Measurements from ENCODE around the gene PRR19.
"Not testable (repeated sequence)": the region's sequence is repeated elsewhere in the genome, so short reads cannot be mapped to it uniquely, and the experiment has no call there.

The PRR19 gene

DNA sequence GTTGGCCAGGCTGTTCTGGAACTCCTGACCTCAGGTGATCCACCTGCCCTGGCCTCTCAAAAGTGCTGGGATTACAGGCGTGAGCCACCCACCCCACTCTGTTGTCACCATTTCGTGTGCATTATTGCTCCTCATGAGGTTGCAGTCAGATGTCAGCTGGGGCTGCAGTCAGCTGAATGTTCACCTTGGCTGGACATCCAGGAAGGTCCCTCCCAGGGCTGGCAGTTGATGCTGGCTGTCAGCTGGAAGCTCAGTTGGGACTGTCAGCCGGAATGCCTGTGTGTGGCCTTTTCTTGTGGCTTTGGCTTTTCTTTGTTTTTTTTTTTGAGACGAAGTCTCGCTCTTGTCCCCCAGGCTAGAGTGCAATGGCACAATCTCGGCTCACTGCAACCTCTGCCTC, 30.1 kb downstream of the PRR19 start:
- no peak overlapping the region for H3K9ac ChIP-seq (ENCODE audit: low read length in 5 of 5)
- peaks cover 0 to 14% (median 11%) of the 10 kb centered on the region in 5 donors for H3K4me1 ChIP-seq (ENCODE audit: control insufficient read depth in 5 of 5, insufficient read depth in 5 of 5, low read length in 5 of 5)
- H3K4me3 ChIP-seq (ENCODE audit: low read depth in 1 of 5, low read length in 5 of 5): no peak overlapping the region
- H3K27ac ChIP-seq (ENCODE audit: low read depth, low read length): no peak overlapping the region
- H3K9me3 ChIP-seq (ENCODE audit: control insufficient read depth in 5 of 5, low read length in 5 of 5): no peaks in the 10 kb centered on the region
- H3K36me3 ChIP-seq (ENCODE audit: control insufficient read depth in 5 of 5, insufficient read depth in 5 of 5, low read length in 5 of 5): peaks cover 0 to 40% (median 20%) of the 10 kb centered on the region in 5 donors
- no peaks in the 10 kb centered on the region for H3K27me3 ChIP-seq (ENCODE audit: control insufficient read depth in 5 of 5, insufficient read depth in 4 of 5, low read length in 5 of 5)

DNA sequence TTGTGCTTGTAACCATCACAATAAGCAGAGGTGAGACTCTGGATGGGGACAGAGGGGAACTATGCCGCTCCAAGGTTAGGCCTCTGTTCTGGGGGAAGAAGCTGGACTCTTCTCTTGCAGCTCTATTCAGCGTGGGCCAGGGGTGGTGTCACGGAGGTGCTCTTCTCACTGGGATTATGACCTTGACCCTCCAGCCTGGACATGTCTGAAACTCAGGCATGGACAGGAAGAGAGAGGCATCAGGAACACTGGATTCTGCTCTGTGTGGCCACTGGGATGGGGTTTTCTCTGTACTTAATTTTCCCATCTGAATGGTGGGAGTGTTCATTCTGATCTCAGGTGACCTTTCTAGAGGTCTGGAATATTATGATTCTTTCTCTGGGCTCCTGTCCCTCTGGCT, 31.1 kb downstream of the PRR19 start:
- H3K36me3 ChIP-seq (ENCODE audit: control insufficient read depth in 5 of 5, insufficient read depth in 5 of 5, low read length in 5 of 5): peaks cover 0 to 45% (median 22%) of the 10 kb centered on the region in 5 donors
- H3K9ac ChIP-seq (ENCODE audit: low read length in 5 of 5): no peak overlapping the region
- H3K4me3 ChIP-seq (ENCODE audit: low read depth in 1 of 5, low read length in 5 of 5): no peak overlapping the region
- no peaks in the 10 kb centered on the region for H3K9me3 ChIP-seq (ENCODE audit: control insufficient read depth in 5 of 5, low read length in 5 of 5)
- H3K27ac ChIP-seq (ENCODE audit: low read depth, low read length): no peak overlapping the region
- no peaks in the 10 kb centered on the region for H3K27me3 ChIP-seq (ENCODE audit: control insufficient read depth in 5 of 5, insufficient read depth in 4 of 5, low read length in 5 of 5)
- peaks cover 0 to 11% (median 7%) of the 10 kb centered on the region in 5 donors for H3K4me1 ChIP-seq (ENCODE audit: control insufficient read depth in 5 of 5, insufficient read depth in 5 of 5, low read length in 5 of 5)

DNA sequence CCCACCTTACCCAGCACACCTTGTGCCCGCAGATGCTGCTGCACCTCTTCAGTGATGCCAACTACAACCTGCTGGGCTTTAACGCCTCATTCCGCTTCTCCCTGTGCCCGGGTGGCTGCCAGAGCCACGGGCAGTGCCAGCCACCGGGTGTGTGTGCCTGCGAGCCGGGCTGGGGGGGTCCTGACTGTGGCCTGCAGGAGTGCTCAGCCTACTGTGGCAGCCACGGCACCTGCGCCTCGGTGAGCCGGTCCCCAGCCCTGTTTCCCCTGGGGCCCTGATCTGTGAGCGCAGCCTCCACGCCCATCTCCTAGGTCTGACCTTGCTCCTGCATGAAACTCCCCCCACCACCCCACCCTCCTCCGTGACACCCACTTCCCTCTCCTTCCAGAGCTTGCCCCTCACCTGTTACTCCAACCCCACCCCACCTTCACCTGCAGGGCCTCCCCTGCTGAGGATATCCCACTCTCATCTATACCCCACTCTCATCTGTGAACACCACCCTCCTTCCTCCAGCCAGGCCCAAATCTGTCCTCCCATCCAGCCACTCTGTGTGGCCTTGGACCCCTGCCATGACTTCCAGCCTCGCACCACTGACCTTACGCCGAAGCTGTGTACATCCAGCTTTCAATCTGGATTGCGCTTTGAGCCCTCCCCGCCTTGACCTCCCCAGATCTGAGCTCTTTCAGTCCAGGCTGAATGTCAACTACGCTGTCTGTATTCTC, 32.2 kb downstream of the PRR19 start:
- H3K9me3 ChIP-seq (ENCODE audit: control insufficient read depth in 5 of 5, low read length in 5 of 5): no peaks in the 10 kb centered on the region
- no peak overlapping the region for H3K27ac ChIP-seq (ENCODE audit: low read depth, low read length)
- no peak overlapping the region for H3K9ac ChIP-seq (ENCODE audit: low read length in 5 of 5)
- H3K4me1 ChIP-seq (ENCODE audit: control insufficient read depth in 5 of 5, insufficient read depth in 5 of 5, low read length in 5 of 5): peaks cover 0 to 11% (median 7%) of the 10 kb centered on the region in 5 donors
- H3K27me3 ChIP-seq (ENCODE audit: control insufficient read depth in 5 of 5, insufficient read depth in 4 of 5, low read length in 5 of 5): no peaks in the 10 kb centered on the region
- no peak overlapping the region for H3K4me3 ChIP-seq (ENCODE audit: low read depth in 1 of 5, low read length in 5 of 5)
- peaks cover 0 to 51% (median 25%) of the 10 kb centered on the region in 5 donors for H3K36me3 ChIP-seq (ENCODE audit: control insufficient read depth in 5 of 5, insufficient read depth in 5 of 5, low read length in 5 of 5)

DNA sequence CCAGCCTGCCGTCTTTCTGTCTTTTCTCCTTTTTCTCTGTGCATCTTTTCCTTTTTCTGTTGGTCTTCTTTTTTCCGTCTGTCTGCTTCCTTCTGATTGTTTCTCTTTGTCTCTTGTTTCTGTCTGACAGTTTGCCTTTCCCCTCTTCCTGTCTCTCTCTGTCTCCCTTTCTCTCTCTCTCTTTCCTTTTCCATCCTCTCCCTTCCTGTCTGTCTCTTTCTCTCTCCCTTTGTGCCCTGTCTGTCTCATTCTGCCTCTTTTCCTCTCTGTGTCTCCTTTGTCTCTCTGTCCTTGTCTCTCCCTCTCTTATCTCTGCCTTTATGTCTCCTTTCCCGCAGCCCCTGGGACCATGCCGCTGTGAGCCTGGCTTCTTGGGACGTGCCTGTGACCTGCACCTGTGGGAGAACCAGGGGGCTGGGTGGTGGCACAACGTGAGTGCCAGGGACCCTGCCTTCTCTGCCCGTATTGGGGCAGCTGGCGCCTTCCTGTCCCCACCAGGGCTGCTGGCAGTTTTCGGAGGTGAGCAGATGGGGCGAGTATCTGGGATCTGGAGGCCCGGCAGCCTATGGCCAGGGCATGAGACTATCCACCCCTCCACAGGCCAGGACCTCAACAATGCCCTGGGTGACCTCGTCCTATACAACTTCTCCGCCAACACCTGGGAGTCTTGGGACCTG, 32.9 kb downstream of the PRR19 start:
- H3K9ac ChIP-seq (ENCODE audit: low read length in 5 of 5): no peak overlapping the region
- H3K4me1 ChIP-seq (ENCODE audit: control insufficient read depth in 5 of 5, insufficient read depth in 5 of 5, low read length in 5 of 5): peaks cover 0 to 11% (median 7%) of the 10 kb centered on the region in 5 donors
- H3K9me3 ChIP-seq (ENCODE audit: control insufficient read depth in 5 of 5, low read length in 5 of 5): no peaks in the 10 kb centered on the region
- H3K4me3 ChIP-seq (ENCODE audit: low read depth in 1 of 5, low read length in 5 of 5): no peak overlapping the region
- H3K27ac ChIP-seq (ENCODE audit: low read depth, low read length): no peak overlapping the region
- peaks cover 0 to 51% (median 25%) of the 10 kb centered on the region in 5 donors for H3K36me3 ChIP-seq (ENCODE audit: control insufficient read depth in 5 of 5, insufficient read depth in 5 of 5, low read length in 5 of 5)
- H3K27me3 ChIP-seq (ENCODE audit: control insufficient read depth in 5 of 5, insufficient read depth in 4 of 5, low read length in 5 of 5): no peaks in the 10 kb centered on the region

DNA sequence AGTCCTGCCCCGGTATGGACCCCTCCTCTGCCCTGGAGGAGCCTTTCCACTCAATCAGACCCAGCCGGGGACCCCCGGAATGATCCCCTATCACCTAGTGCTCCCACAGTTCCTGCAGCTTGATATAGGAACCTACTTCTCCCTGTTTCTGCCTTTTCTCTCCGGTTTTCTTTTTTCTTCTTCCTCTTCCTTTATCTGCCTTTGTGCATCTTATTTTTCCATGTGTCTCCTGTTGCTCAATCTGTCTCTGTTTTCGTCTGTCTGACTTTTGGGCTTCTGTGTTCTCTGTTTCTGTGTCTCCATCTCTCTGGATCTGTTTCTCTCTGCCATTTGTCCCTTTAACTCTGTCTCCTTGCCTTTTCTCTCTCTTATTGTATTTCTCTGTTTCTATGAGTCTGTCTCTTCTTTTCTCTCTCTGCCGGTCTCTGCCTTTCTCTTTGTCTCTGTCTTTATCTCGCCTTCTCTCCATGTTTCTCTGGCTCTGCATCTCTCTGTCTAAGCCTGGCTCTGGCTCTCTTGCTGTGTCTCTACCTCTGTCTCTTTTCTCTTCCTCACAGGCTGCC, 33.5 kb downstream of the PRR19 start:
- Histone ChIP-seq H3K27ac (ENCODE audit: low read depth, low read length) (no peak overlapping the region), H3K9me3 (ENCODE audit: control insufficient read depth in 5 of 5, low read length in 5 of 5) (no peaks in the 10 kb centered on the region), H3K9ac (ENCODE audit: low read length in 5 of 5) (no peak overlapping the region), H3K36me3 (ENCODE audit: control insufficient read depth in 5 of 5, insufficient read depth in 5 of 5, low read length in 5 of 5) (peaks cover 0 to 51% (median 25%) of the 10 kb centered on the region in 5 donors), H3K4me1 (ENCODE audit: control insufficient read depth in 5 of 5, insufficient read depth in 5 of 5, low read length in 5 of 5) (peaks cover 0 to 6% (median 4%) of the 10 kb centered on the region in 5 donors), H3K4me3 (ENCODE audit: low read depth in 1 of 5, low read length in 5 of 5) (no peak overlapping the region), H3K27me3 (ENCODE audit: control insufficient read depth in 5 of 5, insufficient read depth in 4 of 5, low read length in 5 of 5) (no peaks in the 10 kb centered on the region)

DNA sequence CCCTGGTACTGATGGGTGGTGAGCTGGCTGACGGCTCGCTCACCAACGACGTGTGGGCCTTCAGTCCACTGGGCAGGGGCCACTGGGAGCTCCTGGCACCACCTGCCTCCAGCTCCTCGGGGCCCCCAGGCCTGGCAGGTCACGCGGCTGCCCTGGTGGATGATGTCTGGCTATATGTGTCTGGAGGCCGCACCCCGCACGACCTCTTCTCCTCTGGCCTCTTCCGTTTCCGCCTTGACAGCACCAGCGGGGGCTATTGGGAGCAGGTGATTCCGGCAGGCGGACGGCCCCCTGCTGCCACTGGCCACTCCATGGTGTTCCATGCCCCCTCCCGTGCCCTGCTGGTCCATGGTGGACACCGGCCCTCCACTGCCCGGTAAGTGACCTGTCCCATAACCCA, 34.0 kb downstream of the PRR19 start:
- Histone ChIP-seq H3K9me3 (ENCODE audit: control insufficient read depth in 5 of 5, low read length in 5 of 5) (no peaks in the 10 kb centered on the region), H3K9ac (ENCODE audit: low read length in 5 of 5) (no peak overlapping the region), H3K27me3 (ENCODE audit: control insufficient read depth in 5 of 5, insufficient read depth in 4 of 5, low read length in 5 of 5) (no peaks in the 10 kb centered on the region), H3K4me3 (ENCODE audit: low read depth in 1 of 5, low read length in 5 of 5) (no peak overlapping the region), H3K36me3 (ENCODE audit: control insufficient read depth in 5 of 5, insufficient read depth in 5 of 5, low read length in 5 of 5) (peaks cover 0 to 51% (median 25%) of the 10 kb centered on the region in 5 donors), H3K27ac (ENCODE audit: low read depth, low read length) (no peak overlapping the region), H3K4me1 (ENCODE audit: control insufficient read depth in 5 of 5, insufficient read depth in 5 of 5, low read length in 5 of 5) (peaks cover 0 to under 1% (median 0%) of the 10 kb centered on the region in 5 donors)

DNA sequence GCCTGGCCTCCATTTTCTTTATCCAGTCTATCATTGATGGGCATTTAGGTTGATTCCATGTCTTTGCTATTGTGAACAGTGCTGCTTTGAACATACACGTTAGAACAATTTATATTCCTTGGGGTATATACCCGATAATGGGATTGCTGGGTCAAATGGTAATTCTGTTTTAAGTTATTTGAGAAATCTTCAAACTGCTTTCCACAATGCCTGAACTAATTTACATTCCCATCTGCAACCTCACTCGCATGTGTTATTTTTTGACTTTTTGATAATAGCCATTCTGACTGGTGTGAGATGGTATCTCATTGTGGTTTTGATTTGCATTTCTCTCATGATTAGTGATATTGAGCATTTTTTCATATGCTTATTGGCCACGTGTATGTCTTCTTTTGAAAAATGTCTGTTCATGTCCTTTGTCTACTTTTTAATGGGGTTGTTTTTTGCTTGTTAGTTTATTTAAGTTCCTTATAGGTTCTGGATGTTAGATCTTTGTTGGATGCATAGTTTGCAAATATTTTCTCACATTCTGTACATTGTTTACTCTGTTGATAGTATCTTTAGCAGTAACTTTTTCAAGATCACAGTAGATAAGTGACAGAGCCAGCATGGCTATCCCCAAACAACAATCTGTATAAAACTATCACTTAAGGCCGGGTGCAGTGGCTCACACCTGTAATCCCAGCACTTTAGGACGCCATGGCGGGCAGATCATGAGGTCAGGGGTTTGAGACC, 37.4 kb downstream of the PRR19 start:
- not testable (repeated sequence) for H3K4me1 ChIP-seq (ENCODE audit: control insufficient read depth in 5 of 5, insufficient read depth in 5 of 5, low read length in 5 of 5); H3K27ac ChIP-seq (ENCODE audit: low read depth, low read length); H3K4me3 ChIP-seq (ENCODE audit: low read depth in 1 of 5, low read length in 5 of 5); H3K9me3 ChIP-seq (ENCODE audit: control insufficient read depth in 5 of 5, low read length in 5 of 5); H3K9ac ChIP-seq (ENCODE audit: low read length in 5 of 5); H3K27me3 ChIP-seq (ENCODE audit: control insufficient read depth in 5 of 5, insufficient read depth in 4 of 5, low read length in 5 of 5)
- H3K36me3 ChIP-seq (ENCODE audit: control insufficient read depth in 5 of 5, insufficient read depth in 5 of 5, low read length in 5 of 5): peaks cover 0 to 52% (median 33%) of the 10 kb centered on the region in 5 donors

DNA sequence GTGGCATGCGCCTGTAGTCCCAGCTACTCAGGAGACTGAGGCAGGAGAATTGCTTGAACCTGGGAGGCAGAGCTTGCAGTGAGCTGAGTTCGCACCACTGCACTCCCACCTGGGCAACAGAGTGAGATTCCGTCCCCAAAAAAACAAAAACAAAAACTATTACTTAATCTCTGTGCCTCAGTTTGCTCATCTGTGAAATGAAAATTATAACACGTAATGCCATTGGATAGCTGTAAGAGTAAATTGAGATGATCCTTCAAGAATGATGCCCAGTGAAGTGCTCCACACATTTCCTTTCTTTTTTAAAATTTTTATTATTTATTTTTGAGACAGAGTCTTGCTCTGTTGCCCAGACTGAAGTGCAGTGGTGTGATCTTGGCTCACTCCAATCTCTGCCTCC, 38.0 kb downstream of the PRR19 start:
- not testable (repeated sequence) for H3K27ac ChIP-seq (ENCODE audit: low read depth, low read length); H3K4me3 ChIP-seq (ENCODE audit: low read depth in 1 of 5, low read length in 5 of 5); H3K9ac ChIP-seq (ENCODE audit: low read length in 5 of 5); H3K9me3 ChIP-seq (ENCODE audit: control insufficient read depth in 5 of 5, low read length in 5 of 5); H3K27me3 ChIP-seq (ENCODE audit: control insufficient read depth in 5 of 5, insufficient read depth in 4 of 5, low read length in 5 of 5)
- Histone ChIP-seq H3K36me3 (ENCODE audit: control insufficient read depth in 5 of 5, insufficient read depth in 5 of 5, low read length in 5 of 5) (peaks cover 0 to 52% (median 37%) of the 10 kb centered on the region in 5 donors), H3K4me1 (ENCODE audit: control insufficient read depth in 5 of 5, insufficient read depth in 5 of 5, low read length in 5 of 5) (peaks cover 0 to 15% (median 2%) of the 10 kb centered on the region in 5 donors)

DNA sequence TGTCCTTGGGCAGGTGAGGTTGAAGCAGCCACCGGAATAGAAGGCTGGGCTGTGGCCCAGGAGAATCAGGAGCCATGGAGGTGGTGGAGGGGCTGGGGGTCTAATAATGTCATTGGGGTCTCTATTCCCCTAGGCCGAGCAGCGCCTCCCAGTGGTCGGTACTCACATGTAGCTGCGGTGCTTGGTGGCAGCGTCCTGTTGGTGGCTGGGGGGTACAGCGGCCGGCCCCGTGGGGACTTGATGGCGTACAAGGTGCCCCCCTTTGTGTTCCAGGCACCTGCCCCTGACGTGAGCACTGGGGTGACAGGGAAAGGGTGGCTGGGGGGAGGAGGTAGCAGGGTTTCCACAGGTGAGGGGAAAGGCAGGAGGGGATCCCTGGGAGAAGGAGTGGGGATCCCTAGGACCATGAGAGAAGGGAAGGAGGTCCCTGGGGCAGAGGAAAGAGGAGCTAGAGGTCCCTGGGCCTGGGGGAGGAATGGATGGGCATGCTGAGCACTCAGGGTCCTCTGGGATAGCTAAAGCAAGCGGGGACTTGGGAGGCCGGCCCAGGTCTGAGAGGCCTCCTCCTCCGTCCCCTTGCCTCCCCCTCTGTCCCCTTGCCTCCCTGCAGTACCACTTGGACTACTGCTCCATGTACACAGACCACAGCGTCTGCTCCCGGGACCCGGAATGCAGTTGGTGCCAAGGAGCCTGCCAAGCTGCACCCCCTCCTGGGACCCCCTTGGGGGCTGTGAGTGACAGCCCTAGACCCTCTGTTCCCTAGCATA, 41.6 kb downstream of the PRR19 start:
- H3K9ac ChIP-seq (ENCODE audit: low read length in 5 of 5): no peak overlapping the region
- no peaks in the 10 kb centered on the region for H3K9me3 ChIP-seq (ENCODE audit: control insufficient read depth in 5 of 5, low read length in 5 of 5)
- H3K36me3 ChIP-seq (ENCODE audit: control insufficient read depth in 5 of 5, insufficient read depth in 5 of 5, low read length in 5 of 5): peaks cover 0 to 32% (median 17%) of the 10 kb centered on the region in 5 donors
- no peak overlapping the region for H3K4me3 ChIP-seq (ENCODE audit: low read depth in 1 of 5, low read length in 5 of 5)
- H3K27ac ChIP-seq (ENCODE audit: low read depth, low read length): no peak overlapping the region
- H3K27me3 ChIP-seq (ENCODE audit: control insufficient read depth in 5 of 5, insufficient read depth in 4 of 5, low read length in 5 of 5): no peaks in the 10 kb centered on the region
- peaks cover 0 to 32% (median 3%) of the 10 kb centered on the region in 5 donors for H3K4me1 ChIP-seq (ENCODE audit: control insufficient read depth in 5 of 5, insufficient read depth in 5 of 5, low read length in 5 of 5)

All from subcutaneous abdominal adipose tissue (tissue), 5 donors.